Fibroblast of lung (primary cell): ENCODE measurements around the gene ERBB4. TPM values are rescaled to one million over a fixed set of nuclear protein-coding genes. Genes with fewer than 3 reads are reported as not detected.
A peak's percentile ranks its signal among the peaks of the same experiment; 100 is the strongest.

Source experiments
- DNase-seq, 2 donors: peaks; one replicate each; pipeline versions ENCODE4 v3.0.0 to v3.0.0-alpha.2; 2010; ENCODE audit warnings: low read depth in 2 of 2
- H2AFZ ChIP-seq: 2 replicates; pipeline ENCODE4 v1.5.1; 2012; ENCODE audit warnings: low read length, control low read depth, inconsistent platforms
- H3K27ac ChIP-seq: 2 replicates; pipeline ENCODE4 v1.5.1; 2011; ENCODE audit warnings: low read length, control low read depth; ENCODE audit not compliant: insufficient read depth
- H3K27me3 ChIP-seq: 2 replicates; pipeline ENCODE4 v1.5.1; 2011; ENCODE audit warnings: mild to moderate bottlenecking, low read length; ENCODE audit not compliant: control insufficient read depth, insufficient read depth
- H3K36me3 ChIP-seq: 2 replicates; pipeline ENCODE4 v1.5.1; 2011; ENCODE audit warnings: low read length; ENCODE audit not compliant: control insufficient read depth, insufficient read depth
- H3K4me1 ChIP-seq: 2 replicates; pipeline ENCODE4 v1.5.1; 2011; ENCODE audit warnings: low read length; ENCODE audit not compliant: control insufficient read depth, insufficient read depth; ENCODE audit errors: extremely low read depth
- H3K4me2 ChIP-seq: 2 replicates; pipeline ENCODE4 v1.5.1; 2011; ENCODE audit warnings: low read length, control low read depth; ENCODE audit not compliant: insufficient read depth; ENCODE audit errors: extremely low read depth
- H3K4me3 ChIP-seq, 4 experiments: fragments of 200-600 bp in 1 of 4; sonication (generic) in 1 of 4; replicated peaks in 1 of 4; 2 replicates each; pipeline ENCODE4 v1.5.1; 2011 to 2016; ENCODE audit warnings: low read length in 4 of 4, low read depth in 3 of 4, mild to moderate bottlenecking in 3 of 4, control low read depth in 2 of 4, inconsistent platforms in 1 of 4, mixed read lengths in 1 of 4; ENCODE audit not compliant: insufficient read depth in 1 of 4; ENCODE audit errors: control extremely low read depth in 1 of 4
- H3K79me2 ChIP-seq: 2 replicates; pipeline ENCODE4 v1.5.1; 2012; ENCODE audit warnings: mild to moderate bottlenecking, low read length, inconsistent platforms; ENCODE audit not compliant: control insufficient read depth, insufficient read depth
- H3K9ac ChIP-seq: 2 replicates; pipeline ENCODE4 v1.5.1; 2011; ENCODE audit warnings: mild to moderate bottlenecking, low read length, control low read depth; ENCODE audit not compliant: insufficient read depth
- H3K9me3 ChIP-seq: 2 replicates; pipeline ENCODE4 v1.5.1; 2012; ENCODE audit warnings: low read depth, low read length; ENCODE audit not compliant: control insufficient read depth, insufficient read depth
- H4K20me1 ChIP-seq: 2 replicates; pipeline ENCODE4 v1.5.1; 2011; ENCODE audit warnings: low read length; ENCODE audit not compliant: control insufficient read depth, insufficient read depth; ENCODE audit errors: extremely low read depth
- CTCF ChIP-seq, 2 donors: IDR thresholded peaks in 1 of 2; conservative IDR thresholded peaks in 1 of 2; 1 replicate in 1 of 2; 2 replicates in 1 of 2; pipeline ENCODE4 v1.5.1; 2011 to 2012; ENCODE audit warnings: low read length in 2 of 2, control low read depth in 1 of 2, inconsistent platforms in 1 of 2, low read depth in 1 of 2, mild to moderate bottlenecking in 1 of 2
- EZH2 ChIP-seq: IDR thresholded peaks from 2 replicates; pipeline ENCODE4 v1.5.1; 2012; ENCODE audit warnings: low read length, control low read depth, mild to moderate bottlenecking; ENCODE audit errors: missing control alignments
- polyA plus RNA-seq, 2 donors: library from polyadenylated mRNA; depleted of rRNA in 1 of 2; stranded (reverse) in 1 of 2; unstranded in 1 of 2; fragments of >200 nt; gene quantifications; 2 replicates each; pipeline ENCODE4 v1.2.1, GENCODE V29; 2011 to 2012; ENCODE audit warnings: missing spikeins in 1 of 2
- total RNA-seq: library from RNA; depleted of rRNA; stranded (reverse); fragments of >200 nt; gene quantifications from 2 replicates; pipeline ENCODE4 v1.2.1, GENCODE V29; 2014

Gene ERBB4
- total and polyA plus RNA-seq, 2 donors (not counting 1 experiment from before 2014, with no cell fraction given): 0.08 to 0.17 TPM

DNA sequence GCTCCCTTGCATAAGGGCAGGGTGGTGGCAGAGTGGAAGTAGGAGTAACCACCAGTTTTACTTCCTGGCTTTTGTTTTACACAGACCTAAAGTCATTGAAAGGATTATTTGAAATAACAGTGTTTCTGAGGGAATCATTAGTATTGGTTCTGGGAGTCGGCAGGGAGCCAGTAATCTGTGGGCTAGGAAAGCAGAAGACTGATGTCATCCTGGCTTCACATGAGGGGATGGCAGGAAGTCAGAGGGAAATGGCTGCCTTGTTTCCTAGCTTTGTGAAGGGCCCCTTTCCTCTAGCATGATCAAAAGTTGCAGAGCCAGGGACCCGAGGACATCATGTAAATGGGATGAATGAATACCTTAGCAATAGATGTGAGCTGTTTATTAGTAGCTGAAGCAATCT, 1189.6 kb downstream of the ERBB4 start:
- Histone ChIP-seq H3K4me1 (no peaks in the 10 kb centered on the region), H3K79me2 (no peaks in the 10 kb centered on the region), H4K20me1 (no peaks in the 10 kb centered on the region), H3K36me3 (no peaks in the 10 kb centered on the region), H3K9ac (no peak overlapping the region), H3K4me2 (no peak overlapping the region), H3K9me3 (no peaks in the 10 kb centered on the region), H2AFZ (no peak overlapping the region), H3K4me3 (no peak overlapping the region), H3K27ac (no peak overlapping the region), H3K27me3 (no peaks in the 10 kb centered on the region)
- peak in 1 of 2 donors; percentile 4 for DNase-seq
- TF ChIP-seq EZH2: no peak
- TF ChIP-seq CTCF (conservative IDR thresholded peaks at IDR 0.05 in 1 of 2, IDR thresholded peaks at IDR 0.05 in 1 of 2; ENCODE audit: low read depth in 1 of 2, low read length in 2 of 2): no peak

DNA sequence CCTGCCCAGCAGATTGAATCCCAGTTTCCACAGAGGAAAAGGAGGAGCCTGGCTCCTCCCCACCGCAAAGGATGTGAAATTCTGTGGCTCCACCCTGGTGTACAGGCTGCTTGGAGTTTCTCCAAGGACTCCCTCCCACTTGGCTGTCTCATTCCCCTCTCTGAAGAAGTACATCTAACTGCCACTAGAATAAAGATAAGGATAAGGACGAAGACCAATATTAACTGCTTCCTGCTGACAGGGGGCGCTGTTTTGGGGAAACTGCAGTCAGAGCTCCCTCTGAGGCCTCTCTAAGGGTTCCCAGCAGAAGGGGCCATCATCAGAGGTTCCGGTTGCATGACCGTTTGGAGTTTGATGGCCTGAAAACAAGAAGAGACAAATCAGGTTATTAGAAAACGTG, 1191.3 kb downstream of the ERBB4 start:
- Histone ChIP-seq H3K4me2 (no peak overlapping the region), H3K27me3 (no peaks in the 10 kb centered on the region), H3K9ac (no peak overlapping the region), H3K4me1 (no peaks in the 10 kb centered on the region), H3K79me2 (no peaks in the 10 kb centered on the region), H2AFZ (no peak overlapping the region), H3K4me3 (no peak overlapping the region), H3K36me3 (no peaks in the 10 kb centered on the region), H4K20me1 (no peaks in the 10 kb centered on the region), H3K9me3 (no peaks in the 10 kb centered on the region), H3K27ac (no peak overlapping the region)
- no peak for TF ChIP-seq CTCF (conservative IDR thresholded peaks at IDR 0.05 in 1 of 2, IDR thresholded peaks at IDR 0.05 in 1 of 2; ENCODE audit: low read depth in 1 of 2, low read length in 2 of 2)
- TF ChIP-seq EZH2: no peak
- DNase-seq: no peak

DNA sequence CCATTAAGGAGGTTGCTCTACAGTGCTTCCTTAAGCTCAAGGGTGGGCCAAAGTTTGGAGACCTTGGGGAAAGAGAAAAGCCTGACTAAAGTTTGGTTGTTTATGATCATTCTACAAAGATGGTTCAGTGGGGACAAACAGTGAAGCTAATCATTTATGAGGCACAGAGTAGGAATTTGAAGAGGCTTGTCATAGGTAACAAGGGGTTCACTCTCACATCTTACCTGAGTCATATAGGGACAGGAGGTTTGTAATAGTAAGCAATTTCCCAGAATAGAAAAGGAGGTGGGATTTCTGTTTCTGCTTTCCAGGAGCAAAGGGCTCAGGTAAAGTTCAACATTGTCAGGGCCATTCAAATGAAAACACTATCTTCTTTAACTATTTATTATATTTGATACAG, 1194.3 kb downstream of the ERBB4 start:
- no peaks in the 10 kb centered on the region for H3K9me3 ChIP-seq

More for the DNA sequence above, 1194.3 kb downstream of the ERBB4 start:
- H3K9ac ChIP-seq: no peak overlapping the region
- no peak for DNase-seq
- no peaks in the 10 kb centered on the region for H3K79me2 ChIP-seq
- H2AFZ ChIP-seq: no peak overlapping the region
- no peak overlapping the region for H3K27ac ChIP-seq
- no peak overlapping the region for H3K4me2 ChIP-seq
- no peaks in the 10 kb centered on the region for H4K20me1 ChIP-seq
- no peak overlapping the region for H3K4me3 ChIP-seq
- no peaks in the 10 kb centered on the region for H3K27me3 ChIP-seq
- no peaks in the 10 kb centered on the region for H3K36me3 ChIP-seq
- TF ChIP-seq CTCF (conservative IDR thresholded peaks at IDR 0.05 in 1 of 2, IDR thresholded peaks at IDR 0.05 in 1 of 2; ENCODE audit: low read depth in 1 of 2, low read length in 2 of 2) (no peak), EZH2 (no peak)
- H3K4me1 ChIP-seq: no peaks in the 10 kb centered on the region
